Measurements from ENCODE around the gene MAPKAPK2. TPM values are rescaled to one million over a fixed set of nuclear protein-coding genes. Genes with fewer than 3 reads are reported as not detected.
A peak's percentile ranks its signal among the peaks of the same experiment; 100 is the strongest.

Gene MAPKAPK2
- total and polyA plus RNA-seq, 2 experiments from 2014 or later, result 12.8 to 39.4 TPM

- TF ChIP-seq CTCF (IDR thresholded peaks at IDR 0.05; ENCODE audit: poor library complexity) (no peak), EZH2 (IDR thresholded peaks at IDR 0.05; ENCODE audit: borderline replicate concordance) (no peak), EZH2phosphoT487 (IDR thresholded peaks at IDR 0.05; ENCODE audit: low read depth, severe bottlenecking, unreplicated experiment) (no peak)
- peaks cover 97% of the 10 kb centered on the region for H4K20me1 ChIP-seq (ENCODE audit: insufficient read depth, poor library complexity, severe bottlenecking)
- H3K9me2 ChIP-seq (replicated peaks; ENCODE audit: insufficient read depth), result no peaks in the 10 kb centered on the region
- WGBS (ENCODE audit: low lambda C conversion rate, missing lambda C conversion rate), result 92% methylated on average over 7 of the region's 7 CpGs
- H3K36me3 ChIP-seq (replicated peaks; ENCODE audit: insufficient read depth, low read depth), result no peaks in the 10 kb centered on the region
- H3K27me3 ChIP-seq, result no peaks in the 10 kb centered on the region
- no peak overlapping the region for H3K4me3 ChIP-seq
- H3K9me3 ChIP-seq (ENCODE audit: low read depth), result no peaks in the 10 kb centered on the region
- peaks cover 100% of the 10 kb centered on the region for H3K79me2 ChIP-seq
- peak overlapping the region; percentile 42 for H3K4me2 ChIP-seq
- peaks cover 52% of the 10 kb centered on the region for H3K4me1 ChIP-seq (ENCODE audit: insufficient read depth)
- H3K27ac ChIP-seq, result no peak overlapping the region
- H2AFZ ChIP-seq, result no peak overlapping the region
- DNase-seq (ENCODE audit: low spot score), result no peak
Measured at GRCh38 chr1:206693592-206693991, 8.9 kb downstream of the MAPKAPK2 start.

GRCh38 chr1:206694171-206695124 lies 9.7 kb downstream of the MAPKAPK2 start:
- no peak for DNase-seq (ENCODE audit: low spot score)
- WGBS (ENCODE audit: low lambda C conversion rate, missing lambda C conversion rate), result 60% methylated on average over 11 of the region's 11 CpGs
- Histone ChIP-seq H3K79me2 (peaks cover 100% of the 10 kb centered on the region), H2AFZ (no peak overlapping the region), H4K20me1 (ENCODE audit: insufficient read depth, poor library complexity, severe bottlenecking) (peaks cover 97% of the 10 kb centered on the region), H3K4me1 (ENCODE audit: insufficient read depth) (peaks cover 43% of the 10 kb centered on the region), H3K4me3 (no peak overlapping the region), H3K27ac (no peak overlapping the region), H3K36me3 (replicated peaks; ENCODE audit: insufficient read depth, low read depth) (no peaks in the 10 kb centered on the region), H3K9me2 (replicated peaks; ENCODE audit: insufficient read depth) (no peaks in the 10 kb centered on the region), H3K4me2 (no peak overlapping the region), H3K27me3 (no peaks in the 10 kb centered on the region), H3K9me3 (ENCODE audit: low read depth) (no peaks in the 10 kb centered on the region)
- no peak for TF ChIP-seq EZH2phosphoT487 (IDR thresholded peaks at IDR 0.05; ENCODE audit: low read depth, severe bottlenecking, unreplicated experiment)
- TF ChIP-seq CTCF (IDR thresholded peaks at IDR 0.05; ENCODE audit: poor library complexity), result no peak

GRCh38 chr1:206695733-206696132 lies 11.0 kb downstream of the MAPKAPK2 start:
- TF ChIP-seq CTCF (IDR thresholded peaks at IDR 0.05; ENCODE audit: poor library complexity) (no peak), EZH2phosphoT487 (IDR thresholded peaks at IDR 0.05; ENCODE audit: low read depth, severe bottlenecking, unreplicated experiment) (no peak), EZH2 (IDR thresholded peaks at IDR 0.05; ENCODE audit: borderline replicate concordance) (no peak)
- H3K27me3 ChIP-seq, result no peaks in the 10 kb centered on the region
- H3K9me2 ChIP-seq (replicated peaks; ENCODE audit: insufficient read depth), result no peaks in the 10 kb centered on the region
- DNase-seq (ENCODE audit: low spot score), result no peak
- H3K9me3 ChIP-seq (ENCODE audit: low read depth), result no peaks in the 10 kb centered on the region
- WGBS (ENCODE audit: low lambda C conversion rate, missing lambda C conversion rate), result 91% methylated on average over 9 of the region's 9 CpGs
- H3K36me3 ChIP-seq (replicated peaks; ENCODE audit: insufficient read depth, low read depth), result no peaks in the 10 kb centered on the region
- H3K4me3 ChIP-seq, result no peak overlapping the region
- H3K4me2 ChIP-seq, result no peak overlapping the region
- H3K4me1 ChIP-seq (ENCODE audit: insufficient read depth), result peaks cover 48% of the 10 kb centered on the region
- peaks cover 100% of the 10 kb centered on the region for H3K79me2 ChIP-seq
- no peak overlapping the region for H2AFZ ChIP-seq
- H4K20me1 ChIP-seq (ENCODE audit: insufficient read depth, poor library complexity, severe bottlenecking), result peaks cover 99% of the 10 kb centered on the region
- H3K27ac ChIP-seq, result no peak overlapping the region

Measured in hepatocyte (in vitro differentiated cells).